K562 (cell line): ENCODE data around the gene PKD2. TPM values are rescaled to one million over a fixed set of nuclear protein-coding genes. Genes with fewer than 3 reads are reported as not detected.

ENCODE experiments used
- ATAC-seq: fragments of 200-7000 bp; cut with Tn5 transposase; 3 replicates; pipeline ENCODE4 v1.9.1; 2020; ENCODE audit warnings: moderate library complexity
- BruUV-seq: library from RNA; stranded (reverse); fragments of 400-500 nt; replicated peaks from 2 replicates; lab custom pipeline; 2021; lab: Mats Ljungman, UMichigan
- CTCF ChIA-PET: fragments of 300-600 bp; formaldehyde crosslinking; extraction: SDS; loops from one replicate; lab custom pipeline; 2021; ENCODE audit warnings: low intra/inter-chr PET ratio; lab: Yijun Ruan, JAX
- POLR2A ChIA-PET: fragments of 300-600, 350-650 bp; sonication (Branson Sonifier 250); formaldehyde crosslinking; extraction: SDS; loops from one replicate; lab custom pipeline; 2021; ENCODE audit warnings: antibody characterized with exemption, inconsistent platforms; lab: Yijun Ruan, JAX
- DNase-seq, 4 experiments: peaks; one replicate each; pipeline versions ENCODE4 v3.0.0 to v3.0.0-alpha.2; 2011 to 2018; ENCODE audit warnings: low spot score in 3 of 4, mixed read lengths in 3 of 4; ENCODE audit errors: extremely low read depth in 1 of 4
- FAIRE-seq: peaks from 2 replicates; lab custom pipeline; 2011; peaks lifted over from hg19 to GRCh38; lab: Jason Lieb, UNC
- H2AFZ ChIP-seq: 2 replicates; pipeline ENCODE4 v1.6.0; 2011; ENCODE audit warnings: low read depth, low read length, control low read depth, inconsistent platforms
- H3K27ac ChIP-seq: fragments of 200-600 bp; 3 replicates; pipeline ENCODE4 v1.8.0; 2011; ENCODE audit warnings: low read depth, mild to moderate bottlenecking, control low read depth, inconsistent platforms, low read length, moderate library complexity, mixed read lengths; ENCODE audit errors: extremely low read depth
- H3K27me3 ChIP-seq, 2 experiments: fragments of 300-600 bp in 1 of 2; 2 replicates in 1 of 2; 3 replicates in 1 of 2; pipeline versions ENCODE4 v1.6.0 to v1.8.0; 2011; ENCODE audit warnings: inconsistent platforms in 2 of 2, low read length in 2 of 2, mild to moderate bottlenecking in 1 of 2, mixed read lengths in 1 of 2, moderate library complexity in 1 of 2; ENCODE audit not compliant: control insufficient read depth in 2 of 2, insufficient read depth in 2 of 2
- H3K36me3 ChIP-seq: fragments of 300-600 bp; 3 replicates; pipeline ENCODE4 v1.8.0; 2011; ENCODE audit warnings: mild to moderate bottlenecking, low read length, inconsistent platforms; ENCODE audit not compliant: control insufficient read depth, insufficient read depth
- H3K4me1 ChIP-seq, 2 experiments: fragments of 200-600 bp in 1 of 2; replicated peaks in 1 of 2; 2 replicates in 1 of 2; 3 replicates in 1 of 2; pipeline versions ENCODE4 v1.5.1 to v1.8.0; 2011; ENCODE audit warnings: inconsistent platforms in 2 of 2, low read length in 2 of 2, mild to moderate bottlenecking in 1 of 2, mixed read lengths in 1 of 2, moderate library complexity in 1 of 2; ENCODE audit not compliant: control insufficient read depth in 2 of 2, insufficient read depth in 2 of 2
- H3K4me2 ChIP-seq: 2 replicates; pipeline ENCODE4 v1.6.1; 2011; ENCODE audit warnings: low read length, control low read depth, inconsistent platforms, mixed read lengths; ENCODE audit not compliant: insufficient read depth
- H3K4me3 ChIP-seq: fragments of 200-600 bp; sonication (generic), shearing (Covaris generic); 2 replicates; pipeline ENCODE4 v1.5.1; 2016; ENCODE audit warnings: control low read depth, inconsistent platforms
- H3K79me2 ChIP-seq: fragments of 200-600 bp; 3 replicates; pipeline ENCODE4 v1.8.0; 2011; ENCODE audit warnings: low read length, inconsistent platforms; ENCODE audit not compliant: control insufficient read depth, insufficient read depth
- H3K9ac ChIP-seq, 2 experiments: 2 replicates each; pipeline versions ENCODE4 v1.6.0 to v1.6.1; 2011; ENCODE audit warnings: low read depth in 2 of 2, low read length in 2 of 2, control low read depth in 1 of 2, inconsistent platforms in 1 of 2, mild to moderate bottlenecking in 1 of 2, mixed read lengths in 1 of 2; ENCODE audit not compliant: insufficient read depth in 1 of 2
- H3K9me1 ChIP-seq: one replicate; pipeline ENCODE4 v1.6.0; 2011; ENCODE audit warnings: inconsistent platforms, mild to moderate bottlenecking, low read length, moderate library complexity; ENCODE audit not compliant: control insufficient read depth, insufficient read depth
- H3K9me3 ChIP-seq: replicated peaks from 2 replicates; pipeline ENCODE4 v1.5.1; 2011; ENCODE audit warnings: low read depth, low read length, inconsistent platforms; ENCODE audit not compliant: control insufficient read depth, insufficient read depth
- H4K20me1 ChIP-seq: replicated peaks from 2 replicates; pipeline ENCODE4 v1.6.1; 2011; ENCODE audit warnings: low read length, inconsistent platforms, mixed read lengths; ENCODE audit not compliant: control insufficient read depth, insufficient read depth
- BRF2 ChIP-seq: IDR thresholded peaks from 3 replicates; pipeline ENCODE4 v1.6.1; 2011; ENCODE audit warnings: borderline replicate concordance, mild to moderate bottlenecking; ENCODE audit not compliant: insufficient read length, insufficient read depth
- ELF2 ChIP-seq: fragments of 250-450 bp; sonication (Bioruptor Pico); IDR thresholded peaks from 2 replicates; pipeline ENCODE4 v1.5.0; 2021; ENCODE audit warnings: mild to moderate bottlenecking
- ETV1 ChIP-seq: fragments of 450-650 bp; conservative IDR thresholded peaks from 2 replicates; pipeline ENCODE4 v1.6.1; 2016; ENCODE audit warnings: missing genetic modification characterization, control low read depth, low read depth, missing compliant biosample characterization
- FOS ChIP-seq: IDR thresholded peaks from 3 replicates; pipeline ENCODE4 v1.6.1; 2011; ENCODE audit not compliant: insufficient read length; ENCODE audit errors: extremely low read depth
- FOXA3 ChIP-seq, 2 experiments: fragments of 450-650 bp in 1 of 2; sonication (generic) in 1 of 2; formaldehyde crosslinking; IDR thresholded peaks in 1 of 2; conservative IDR thresholded peaks in 1 of 2; 2 replicates each; pipeline versions ENCODE4 v1.4.0 to v1.8.0; 2020 to 2022; ENCODE audit warnings: mild to moderate bottlenecking in 2 of 2, missing genetic modification reagents in 1 of 2
- KLF13 ChIP-seq: fragments of 450-650 bp; IDR thresholded peaks from 2 replicates; pipeline ENCODE4 v1.6.1; 2016; ENCODE audit warnings: missing genetic modification characterization, low read depth, mild to moderate bottlenecking, missing compliant biosample characterization, moderate library complexity, borderline replicate concordance
- LEF1 ChIP-seq: fragments of 450-650 bp; IDR thresholded peaks from 2 replicates; pipeline ENCODE4 v1.6.1; 2016; ENCODE audit warnings: mild to moderate bottlenecking
- NCOA4 ChIP-seq: fragments of 450-650 bp; IDR thresholded peaks from 2 replicates; pipeline ENCODE4 v1.6.1; 2018; ENCODE audit warnings: mild to moderate bottlenecking; ENCODE audit not compliant: partially characterized antibody
- TCF7 ChIP-seq: sonication (generic); IDR thresholded peaks from 2 replicates; pipeline ENCODE4 v1.6.1; 2016; ENCODE audit warnings: antibody characterized with exemption, borderline replicate concordance
- TFAM ChIP-seq: fragments of 250-450 bp; sonication (Bioruptor Pico); conservative IDR thresholded peaks from 2 replicates; pipeline ENCODE4 v1.5.0; 2021; ENCODE audit warnings: mild to moderate bottlenecking, moderate library complexity
- TRIM28 ChIP-seq: fragments of 450-650 bp; IDR thresholded peaks from 2 replicates; pipeline ENCODE4 v1.6.1; 2017
- ZNF174 ChIP-seq: fragments of 250-450 bp; sonication (Bioruptor Pico); IDR thresholded peaks from 2 replicates; pipeline ENCODE4 v1.4.0; 2020; ENCODE audit warnings: mild to moderate bottlenecking
- ZNF311 ChIP-seq: fragments of 250-450 bp; sonication (Bioruptor Pico); IDR thresholded peaks from 2 replicates; pipeline ENCODE4 v1.4.0; 2020; ENCODE audit warnings: mild to moderate bottlenecking, moderate library complexity
- ZNF655 ChIP-seq: fragments of 250-450 bp; sonication (Bioruptor Pico); IDR thresholded peaks from 2 replicates; pipeline ENCODE4 v1.5.0; 2021
- ZNF699 ChIP-seq: fragments of 250-450 bp; sonication (Bioruptor Pico); IDR thresholded peaks from 2 replicates; pipeline ENCODE4 v1.8.0; 2021; ENCODE audit warnings: mild to moderate bottlenecking, moderate library complexity; ENCODE audit not compliant: insufficient replicate concordance
- WGBS: fragments of 100-300 bp; shearing (Covaris generic); methylation state at CpG from one replicate; pipeline ENCODE4 v1.1.6; 2016; ENCODE audit warnings: low coverage, mixed read lengths; ENCODE audit not compliant: insufficient coverage; ENCODE audit errors: missing lambda C conversion rate; 5-methylcytosine and 5-hydroxymethylcytosine counted together
- in situ Hi-C: fragments of 300-500 bp; cut with MboI; formaldehyde crosslinking; loops from 4 replicates; pipeline ENCODE4 v1.15.0; 2018; ENCODE audit warnings: inconsistent platforms, mixed read lengths
- intact Hi-C: fragments of 100-400 bp; cut with micrococcal nuclease; formaldehyde crosslinking; loops from 2 replicates; pipeline ENCODE4 v1.14.2; 2022
- polyA plus RNA-seq, 8 experiments: library from polyadenylated mRNA; depleted of rRNA in 4 of 8; stranded (reverse) in 5 of 8; unstranded in 3 of 8; fragments of >200 nt; fragmentation: Nextera tagmentation in 2 of 8; fragmentation: Illumina TruSeq in 1 of 8; extraction: Ambion mirVana in 2 of 8; extraction: Trizol in 1 of 8; gene quantifications; 2 replicates each; pipeline versions ENCODE4 v1.2.1 to v1.2.3, GENCODE V29; 2011 to 2014; ENCODE audit warnings: inconsistent platforms in 1 of 8, missing spikeins in 1 of 8
- total RNA-seq, 7 experiments: library from RNA; depleted of rRNA in 6 of 7; stranded (reverse); fragments of >200 nt in 6 of 7; fragmentation: Illumina TruSeq in 2 of 7; extraction: Trizol in 2 of 7; gene quantifications; 2 replicates each; pipeline versions ENCODE4 v1.2.1 to v1.2.3, GENCODE V29; 2011 to 2021; ENCODE audit warnings: low replicate concordance in 1 of 7

Gene PKD2
- total and polyA plus RNA-seq, 9 of the 15 experiments (the other 6 are each of a cell fraction or from before 2014, with no cell fraction given) = 0.11 to 1.2 (median 0.47) TPM

- H3K4me2 ChIP-seq = no peak overlapping the region
- BruUV-seq = no TSS peak
- no peaks in the 10 kb centered on the region for H4K20me1 ChIP-seq
- no peak overlapping the region for H2AFZ ChIP-seq
- no peak overlapping the region for H3K4me3 ChIP-seq
- H3K79me2 ChIP-seq = no peaks in the 10 kb centered on the region
- intact Hi-C loops (no loop called here), in situ Hi-C loops (no loop called here)
- POLR2A ChIA-PET = no interaction called here
- FAIRE-seq (no peak), DNase-seq (no peak), ATAC-seq (no peak)
- TF ChIP-seq KLF13 (tag) = no peak
- no peak for TF ChIP-seq FOXA3 (CRISPR knock-in tag; conservative IDR thresholded peaks at IDR 0.05 in 1 of 2, IDR thresholded peaks at IDR 0.05 in 1 of 2)
- no peak for TF ChIP-seq NCOA4
- TF ChIP-seq TCF7 = no peak
- no peaks in the 10 kb centered on the region for H3K9me1 ChIP-seq
- H3K27me3 ChIP-seq = no peaks in the 10 kb centered on the region; a peak in 1 of 5 replicates
- no peak overlapping the region for H3K9ac ChIP-seq
- H3K9me3 ChIP-seq = no peaks in the 10 kb centered on the region
- CTCF ChIA-PET = no interaction called here
- WGBS = 0% methylated on average over 1 of the region's 1 CpG
- H3K27ac ChIP-seq = no peak overlapping the region
- no peaks in the 10 kb centered on the region for H3K36me3 ChIP-seq
- no peaks in the 10 kb centered on the region for H3K4me1 ChIP-seq
Observed at GRCh38 chr4:88043001-88043400, 35.6 kb downstream of the PKD2 start.

- Histone ChIP-seq H3K9me1 (no peaks in the 10 kb centered on the region), H3K4me2 (no peak overlapping the region), H3K27me3 (no peaks in the 10 kb centered on the region; a peak in 1 of 5 replicates), H3K9me3 (no peaks in the 10 kb centered on the region), H2AFZ (no peak overlapping the region), H3K4me3 (no peak overlapping the region), H3K36me3 (no peaks in the 10 kb centered on the region), H4K20me1 (no peaks in the 10 kb centered on the region), H3K4me1 (no peaks in the 10 kb centered on the region), H3K9ac (no peak overlapping the region), H3K27ac (no peak overlapping the region), H3K79me2 (no peaks in the 10 kb centered on the region)
- intact Hi-C loops (no loop called here), in situ Hi-C loops (no loop called here)
- ChIA-PET CTCF (no interaction called here), POLR2A (no interaction called here)
- no peak for DNase-seq
- no peak for ATAC-seq
- no TSS peak for BruUV-seq
- 6% methylated on average over 8 of the region's 8 CpGs for WGBS
- FAIRE-seq = no peak
- no peak for TF ChIP-seq TFAM (CRISPR knock-in tag)
- no peak for TF ChIP-seq FOS
- no peak for TF ChIP-seq TRIM28
- TF ChIP-seq ZNF311 = no peak
- TF ChIP-seq ZNF699 (CRISPR knock-in tag) = no peak
- no peak for TF ChIP-seq ETV1 (tag)
- no peak for TF ChIP-seq BRF2
- TF ChIP-seq ZNF655 = no peak
- no peak for TF ChIP-seq LEF1
- no peak for TF ChIP-seq ELF2
- TF ChIP-seq ZNF174 (CRISPR knock-in tag) = no peak
Observed at GRCh38 chr4:88043586-88044340, 36.3 kb downstream of the PKD2 start.
